NCI-H1436 treated with DMSO at 0.1 percent for 48 hours (cell line): Measurements from ENCODE around the gene VSTM2A.

ENCODE experiments used
- DNase-seq: peaks from one replicate; lab custom pipeline; 2025; lab: John Stamatoyannopoulos, UW

VSTM2A gene

GRCh38 chr7:54615537-54615936 is 73.4 kb downstream of the VSTM2A start:
- DNase-seq = no peak
